ENCODE results near the gene RALGAPB. TPM values are rescaled to one million over a fixed set of nuclear protein-coding genes. Genes with fewer than 3 reads are reported as not detected.
A peak's percentile ranks its signal among the peaks of the same experiment; 100 is the strongest.

Gene RALGAPB
- total and polyA plus RNA-seq, 2 of the 13 experiments (the other 11 are each of a cell fraction or from before 2014, with no cell fraction given), result 17.6 to 30.6 TPM

GRCh38 chr20:38447931-38448675 lies 24.5 kb upstream of the RALGAPB start (continued):
- TF ChIP-seq ZSCAN9 (CRISPR knock-in tag; IDR thresholded peaks at IDR 0.05; ENCODE audit: borderline replicate concordance), result peak; percentile 76
- no peak for TF ChIP-seq SNAI1 (CRISPR knock-in tag; IDR thresholded peaks at IDR 0.05; ENCODE audit: borderline replicate concordance)
- TF ChIP-seq ZHX1 (CRISPR knock-in tag; IDR thresholded peaks at IDR 0.05; ENCODE audit: low read depth), result no peak; the same call in 1 of the 2 replicates
- no peak for TF ChIP-seq ZBTB37 (CRISPR knock-in tag; IDR thresholded peaks at IDR 0.05)
- no peak for TF ChIP-seq RCOR2 (CRISPR knock-in tag; IDR thresholded peaks at IDR 0.05)
- TF ChIP-seq FOXA3 (CRISPR knock-in tag; IDR thresholded peaks at IDR 0.05), result peak; percentile 92
- peak; percentile 67; the same call in 1 of the 2 replicates for TF ChIP-seq GLI4 (CRISPR knock-in tag; IDR thresholded peaks at IDR 0.05; ENCODE audit: borderline replicate concordance)
- TF ChIP-seq SNAPC5 (CRISPR knock-in tag; IDR thresholded peaks at IDR 0.05; ENCODE audit: borderline replicate concordance), result 0 out of 2 replicates have a peak, but pooled peaks have one; percentile 61
- TF ChIP-seq NCOA2 (CRISPR knock-in tag; IDR thresholded peaks at IDR 0.05), result peak; percentile 70
- no peak for TF ChIP-seq ZNF18 (CRISPR knock-in tag; IDR thresholded peaks at IDR 0.05; ENCODE audit: insufficient replicate concordance)
- no peak for TF ChIP-seq EHMT2 (IDR thresholded peaks at IDR 0.05; ENCODE audit: borderline replicate concordance, low read depth, low read length)
- TF ChIP-seq RNF219 (CRISPR knock-in tag; IDR thresholded peaks at IDR 0.05), result no peak
- TF ChIP-seq ZMAT5 (CRISPR knock-in tag; IDR thresholded peaks at IDR 0.05; ENCODE audit: borderline replicate concordance, low read depth), result no peak
- TF ChIP-seq ZNF431 (CRISPR knock-in tag; IDR thresholded peaks at IDR 0.05; ENCODE audit: borderline replicate concordance, low read depth), result 0 out of 2 replicates have a peak, but pooled peaks have one; percentile 49
- TF ChIP-seq KDM4B (CRISPR knock-in tag; IDR thresholded peaks at IDR 0.05), result no peak
- TF ChIP-seq YY1 (IDR thresholded peaks at IDR 0.05; ENCODE audit: insufficient read depth, insufficient replicate concordance, low read depth, low read length), result peak; percentile 6
- no peak for TF ChIP-seq HOXA5 (CRISPR knock-in tag; IDR thresholded peaks at IDR 0.05)
- no peak for TF ChIP-seq E2F2 (CRISPR knock-in tag; IDR thresholded peaks at IDR 0.05; ENCODE audit: borderline replicate concordance)
